ENCODE data around the gene ILKAP. TPM values are rescaled to one million over a fixed set of nuclear protein-coding genes. Genes with fewer than 3 reads are reported as not detected.

ILKAP gene
- polyA plus RNA-seq, 3 donors = 23.2 to 44.2 (median 29.3) TPM

GRCh38 chr2:238145046-238145445 is 58.4 kb downstream of the ILKAP start:
- H3K36me3 Mint-ChIP-seq = no peaks in the 10 kb centered on the region
- Histone ChIP-seq H3K79me2 (ENCODE audit: insufficient read depth, low read length) (no peaks in the 10 kb centered on the region), H3K27ac (ENCODE audit: low read depth in 1 of 2, low read length in 2 of 2) (no peak overlapping the region), H3K9me3 (replicated peaks in 1 of 2; ENCODE audit: control insufficient read depth in 1 of 2, insufficient read depth in 1 of 2, low read length in 2 of 2) (no peaks in the 10 kb centered on the region), H3K27me3 (ENCODE audit: control insufficient read depth in 2 of 2, insufficient read depth in 2 of 2, low read length in 2 of 2) (no peaks in the 10 kb centered on the region), H3K4me1 (ENCODE audit: control insufficient read depth in 1 of 2, insufficient read depth in 2 of 2, low read length in 2 of 2) (peaks cover 18 to 20% of the 10 kb centered on the region in 2 donors), H2AFZ (ENCODE audit: insufficient read depth, low read depth, low read length, poor library complexity, severe bottlenecking) (no peak overlapping the region), H4K20me1 (ENCODE audit: insufficient read depth, low read length) (no peaks in the 10 kb centered on the region), H3K4me2 (replicated peaks; ENCODE audit: extremely low read depth, low read length, poor library complexity, severe bottlenecking) (no peak overlapping the region), H3K4me3 (replicated peaks in 1 of 3; ENCODE audit: low read depth in 2 of 3, low read length in 3 of 3) (no peak overlapping the region), H3K9ac (ENCODE audit: insufficient read depth, low read length, poor library complexity, severe bottlenecking) (no peak overlapping the region), H3K36me3 (replicated peaks in 1 of 2; ENCODE audit: control insufficient read depth in 1 of 2, insufficient read depth in 2 of 2, low read length in 2 of 2) (no peaks in the 10 kb centered on the region)
- H3K4me3 Mint-ChIP-seq = no peak overlapping the region
- peaks cover 0 to 4% (median 0%) of the 10 kb centered on the region in 7 donors for H3K9me3 Mint-ChIP-seq
- 88% methylated on average over 12 of the region's 12 CpGs for WGBS (ENCODE audit: insufficient coverage)
- TF ChIP-seq CTCF (IDR thresholded peaks at IDR 0.05) = no peak
- intact Hi-C loops (cut with micrococcal nuclease) = no loop called here
- no peak overlapping the region for H3K27ac Mint-ChIP-seq
- no peak for DNase-seq
- peaks cover 0 to 3% (median 0%) of the 10 kb centered on the region in 3 donors for H3K27me3 Mint-ChIP-seq (ENCODE audit: low read depth in 3 of 3)
- peaks cover 28% of the 10 kb centered on the region for H3K4me1 Mint-ChIP-seq

GRCh38 chr2:238144262-238144661 is 59.2 kb downstream of the ILKAP start:
- Histone ChIP-seq H3K79me2 (ENCODE audit: insufficient read depth, low read length) (no peaks in the 10 kb centered on the region), H3K36me3 (replicated peaks in 1 of 2; ENCODE audit: control insufficient read depth in 1 of 2, insufficient read depth in 2 of 2, low read length in 2 of 2) (no peaks in the 10 kb centered on the region), H3K27me3 (ENCODE audit: control insufficient read depth in 2 of 2, insufficient read depth in 2 of 2, low read length in 2 of 2) (no peaks in the 10 kb centered on the region), H3K4me1 (ENCODE audit: control insufficient read depth in 1 of 2, insufficient read depth in 2 of 2, low read length in 2 of 2) (peaks cover 18 to 25% of the 10 kb centered on the region in 2 donors), H3K9me3 (replicated peaks in 1 of 2; ENCODE audit: control insufficient read depth in 1 of 2, insufficient read depth in 1 of 2, low read length in 2 of 2) (no peaks in the 10 kb centered on the region), H3K9ac (ENCODE audit: insufficient read depth, low read length, poor library complexity, severe bottlenecking) (no peak overlapping the region), H3K4me2 (replicated peaks; ENCODE audit: extremely low read depth, low read length, poor library complexity, severe bottlenecking) (no peak overlapping the region), H3K4me3 (replicated peaks in 1 of 3; ENCODE audit: low read depth in 2 of 3, low read length in 3 of 3) (no peak overlapping the region), H3K27ac (ENCODE audit: low read depth in 1 of 2, low read length in 2 of 2) (no peak overlapping the region), H2AFZ (ENCODE audit: insufficient read depth, low read depth, low read length, poor library complexity, severe bottlenecking) (no peak overlapping the region), H4K20me1 (ENCODE audit: insufficient read depth, low read length) (no peaks in the 10 kb centered on the region)
- Mint-ChIP-seq H3K4me1 (peaks cover 30% of the 10 kb centered on the region), H3K27ac (no peak overlapping the region), H3K27me3 (ENCODE audit: low read depth in 3 of 3) (peaks cover 0 to 3% (median 0%) of the 10 kb centered on the region in 3 donors), H3K9me3 (peaks cover 0 to 4% (median 0%) of the 10 kb centered on the region in 7 donors), H3K36me3 (no peaks in the 10 kb centered on the region), H3K4me3 (no peak overlapping the region)
- WGBS (ENCODE audit: insufficient coverage) = no CpG with 5 or more reads among the region's 5 CpGs
- intact Hi-C loops (cut with micrococcal nuclease) = no loop called here
- DNase-seq = no peak
- no peak for TF ChIP-seq CTCF (IDR thresholded peaks at IDR 0.05)

Measured in CD14-positive monocyte (primary cell).